Measurements from ENCODE around the gene GPR55.

GPR55 gene

DNA sequence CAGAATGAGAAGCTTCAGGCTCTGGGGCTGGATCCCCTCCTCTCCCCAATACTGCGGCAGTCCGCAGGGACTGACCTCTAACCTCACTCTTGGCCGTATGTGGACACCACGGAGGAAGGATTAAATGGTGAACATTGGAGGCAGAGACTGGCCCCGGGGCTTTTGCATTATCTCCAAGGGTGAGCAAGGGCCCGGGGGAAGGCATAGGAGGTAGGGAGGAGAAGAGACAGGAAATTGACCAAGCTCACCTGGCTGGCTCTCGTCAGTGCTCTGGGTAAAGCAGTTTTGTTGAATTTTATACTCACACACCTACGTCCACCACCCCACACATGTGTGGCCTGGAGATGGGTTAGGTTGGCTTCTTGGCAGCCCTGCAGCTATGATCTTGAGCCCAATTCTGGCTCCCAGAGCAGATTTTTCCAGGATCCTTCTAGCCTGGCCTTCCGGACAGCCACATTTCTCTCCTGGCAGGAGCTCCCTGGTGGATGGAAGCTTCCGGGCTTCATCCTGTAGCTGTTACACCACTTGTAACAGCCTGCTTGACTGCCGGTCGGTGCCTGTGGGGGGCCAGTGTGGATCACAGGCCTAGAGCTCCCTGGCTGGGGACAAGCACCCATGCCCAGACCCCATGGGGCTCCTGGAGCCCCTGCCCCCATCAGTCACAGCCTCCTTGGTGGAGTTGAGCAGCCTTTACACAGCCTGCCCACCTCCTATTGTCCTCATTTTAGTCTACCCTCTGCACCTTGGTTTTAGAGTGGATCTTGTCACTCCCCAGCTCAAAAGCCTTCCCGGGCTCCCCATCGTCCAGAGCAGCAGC is 52.7 kb downstream of the GPR55 start:
- Histone ChIP-seq H3K9ac (ENCODE audit: low read length) (peak overlapping the region; percentile 86), H3K79me2 (ENCODE audit: low read length) (peaks cover 88% of the 10 kb centered on the region), H3K36me3 (replicated peaks; ENCODE audit: insufficient read depth, low read length) (peaks cover 15% of the 10 kb centered on the region), H3K9me2 (replicated peaks; ENCODE audit: insufficient read depth, low read length) (no peaks in the 10 kb centered on the region), H3K4me2 (ENCODE audit: low read depth, low read length) (peak overlapping the region; percentile 100), H3K9me3 (replicated peaks; ENCODE audit: insufficient read depth, low read length) (no peaks in the 10 kb centered on the region), H3F3A (ENCODE audit: insufficient read depth, low read length) (peaks cover 72% of the 10 kb centered on the region), H3K27me3 (replicated peaks; ENCODE audit: insufficient read depth, low read length) (no peaks in the 10 kb centered on the region), H2AFZ (ENCODE audit: low read length) (no peak overlapping the region), H4K20me1 (ENCODE audit: insufficient read depth, low read length) (no peaks in the 10 kb centered on the region), H3K4me3 (ENCODE audit: low read length) (peak overlapping the region; percentile 68), H3K4me1 (ENCODE audit: low read length) (peaks cover 48% of the 10 kb centered on the region), H3K27ac (ENCODE audit: low read length) (peak overlapping the region; percentile 96)
- peak; percentile 48 for DNase-seq
- no peak for TF ChIP-seq EZH2 (optimal IDR thresholded peaks at IDR 0.05; ENCODE audit: low read depth, low read length)
- TF ChIP-seq EZH2phosphoT487 (IDR thresholded peaks at IDR 0.05; ENCODE audit: low read length): no peak
- TF ChIP-seq, protein P1, sequence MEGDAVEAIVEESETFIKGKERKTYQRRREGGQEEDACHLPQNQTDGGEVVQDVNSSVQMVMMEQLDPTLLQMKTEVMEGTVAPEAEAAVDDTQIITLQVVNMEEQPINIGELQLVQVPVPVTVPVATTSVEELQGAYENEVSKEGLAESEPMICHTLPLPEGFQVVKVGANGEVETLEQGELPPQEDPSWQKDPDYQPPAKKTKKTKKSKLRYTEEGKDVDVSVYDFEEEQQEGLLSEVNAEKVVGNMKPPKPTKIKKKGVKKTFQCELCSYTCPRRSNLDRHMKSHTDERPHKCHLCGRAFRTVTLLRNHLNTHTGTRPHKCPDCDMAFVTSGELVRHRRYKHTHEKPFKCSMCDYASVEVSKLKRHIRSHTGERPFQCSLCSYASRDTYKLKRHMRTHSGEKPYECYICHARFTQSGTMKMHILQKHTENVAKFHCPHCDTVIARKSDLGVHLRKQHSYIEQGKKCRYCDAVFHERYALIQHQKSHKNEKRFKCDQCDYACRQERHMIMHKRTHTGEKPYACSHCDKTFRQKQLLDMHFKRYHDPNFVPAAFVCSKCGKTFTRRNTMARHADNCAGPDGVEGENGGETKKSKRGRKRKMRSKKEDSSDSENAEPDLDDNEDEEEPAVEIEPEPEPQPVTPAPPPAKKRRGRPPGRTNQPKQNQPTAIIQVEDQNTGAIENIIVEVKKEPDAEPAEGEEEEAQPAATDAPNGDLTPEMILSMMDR (IDR thresholded peaks at IDR 0.05; ENCODE audit: low read length): no peak

DNA sequence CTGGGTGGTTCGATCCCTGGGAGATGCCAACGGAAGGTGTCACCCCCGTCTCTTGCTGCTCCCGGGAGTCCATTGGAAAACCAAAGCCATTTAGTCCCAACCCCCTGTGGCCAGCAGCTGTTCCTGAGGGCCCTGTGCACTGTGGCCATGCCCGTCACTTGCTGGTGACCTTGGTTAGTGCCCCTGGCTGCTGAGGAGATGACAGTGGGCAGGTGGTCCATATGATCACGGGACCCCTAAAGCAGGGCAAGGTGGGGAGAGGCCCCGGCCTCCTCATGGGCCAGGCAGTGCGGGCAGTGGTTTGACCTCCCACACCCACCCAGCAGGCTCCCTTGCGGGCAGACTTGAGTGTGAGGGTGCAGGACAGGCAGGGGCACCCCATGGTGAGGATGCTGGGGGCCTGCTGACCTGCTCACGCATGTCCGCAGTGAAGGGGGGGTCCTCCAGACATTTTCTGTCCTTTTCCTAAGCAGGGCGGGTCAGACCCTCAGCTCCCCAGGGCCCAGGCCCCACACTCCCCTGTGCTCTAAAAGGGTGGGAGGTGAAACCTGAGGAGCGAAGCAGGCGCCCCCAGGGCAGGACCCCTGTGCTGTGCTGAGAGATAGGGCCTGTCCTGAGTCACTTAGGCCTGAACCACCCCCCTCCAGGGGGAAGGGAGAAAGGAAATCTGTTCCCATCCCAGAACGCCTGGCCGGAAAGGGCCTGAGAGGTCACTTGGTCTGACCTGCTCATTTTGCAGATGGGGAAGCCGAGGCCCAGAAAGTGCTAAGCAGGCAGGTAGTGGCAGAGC is 53.5 kb downstream of the GPR55 start:
- H4K20me1 ChIP-seq (ENCODE audit: insufficient read depth, low read length): no peaks in the 10 kb centered on the region
- H3K9me3 ChIP-seq (replicated peaks; ENCODE audit: insufficient read depth, low read length): no peaks in the 10 kb centered on the region
- H3K9ac ChIP-seq (ENCODE audit: low read length): peak overlapping the region; percentile 86
- peaks cover 8% of the 10 kb centered on the region for H3K36me3 ChIP-seq (replicated peaks; ENCODE audit: insufficient read depth, low read length)
- H3K4me3 ChIP-seq (ENCODE audit: low read length): peak overlapping the region; percentile 68
- no peaks in the 10 kb centered on the region for H3K27me3 ChIP-seq (replicated peaks; ENCODE audit: insufficient read depth, low read length)
- peaks cover 53% of the 10 kb centered on the region for H3K4me1 ChIP-seq (ENCODE audit: low read length)
- H3K27ac ChIP-seq (ENCODE audit: low read length): peak overlapping the region; percentile 96
- H3F3A ChIP-seq (ENCODE audit: insufficient read depth, low read length): peaks cover 80% of the 10 kb centered on the region
- no peak overlapping the region for H2AFZ ChIP-seq (ENCODE audit: low read length)
- H3K4me2 ChIP-seq (ENCODE audit: low read depth, low read length): peak overlapping the region; percentile 100
- no peaks in the 10 kb centered on the region for H3K9me2 ChIP-seq (replicated peaks; ENCODE audit: insufficient read depth, low read length)
- TF ChIP-seq, protein P1 (IDR thresholded peaks at IDR 0.05; ENCODE audit: low read length): no peak
- TF ChIP-seq EZH2phosphoT487 (IDR thresholded peaks at IDR 0.05; ENCODE audit: low read length) (no peak), EZH2 (optimal IDR thresholded peaks at IDR 0.05; ENCODE audit: low read depth, low read length) (no peak)
- H3K79me2 ChIP-seq (ENCODE audit: low read length): peaks cover 88% of the 10 kb centered on the region
- DNase-seq: peak; percentile 21

DNA sequence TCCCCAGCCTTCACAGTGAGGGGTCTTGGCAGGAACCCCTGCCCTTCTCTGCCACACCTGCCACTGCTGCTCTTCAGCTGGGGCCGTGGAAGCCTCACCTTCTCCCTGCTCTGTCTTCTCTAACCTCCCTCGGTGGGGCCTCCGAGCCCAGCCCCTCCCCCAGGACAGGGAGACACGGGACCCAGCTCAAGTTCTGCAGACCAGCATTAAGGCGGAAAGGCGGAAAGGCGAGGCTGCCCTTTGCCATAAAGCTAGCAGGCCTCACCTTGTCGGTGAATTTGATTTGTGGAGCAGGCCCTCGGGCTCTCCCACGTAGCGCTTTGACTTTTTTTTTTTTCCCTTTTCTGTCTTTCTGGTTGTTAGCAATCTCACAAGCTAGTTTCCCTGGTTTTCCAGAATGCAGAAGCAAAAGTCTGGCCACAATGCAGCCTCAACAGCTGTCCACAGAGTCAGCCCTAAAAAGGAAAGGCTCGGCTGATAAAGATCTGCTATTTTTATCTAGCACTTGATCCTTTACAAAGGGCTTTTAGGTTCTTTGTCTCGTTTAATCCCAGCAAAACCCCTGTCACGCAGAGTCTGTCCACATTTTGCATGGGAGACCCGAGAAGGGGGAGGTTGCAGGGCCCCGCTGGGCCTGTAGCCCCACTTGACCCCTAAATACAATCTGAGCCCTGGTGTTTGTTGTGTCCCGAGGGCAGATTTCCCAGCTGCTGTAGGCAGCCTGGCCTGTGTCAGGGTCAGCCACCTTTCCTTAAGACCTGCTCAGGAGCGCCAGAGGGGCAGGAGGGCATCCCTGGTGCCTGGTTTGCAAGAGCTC is 54.3 kb downstream of the GPR55 start:
- H3K9me2 ChIP-seq (replicated peaks; ENCODE audit: insufficient read depth, low read length): no peaks in the 10 kb centered on the region
- peak; percentile 71 for DNase-seq
- peaks cover 55% of the 10 kb centered on the region for H3K4me1 ChIP-seq (ENCODE audit: low read length)
- no peaks in the 10 kb centered on the region for H3K27me3 ChIP-seq (replicated peaks; ENCODE audit: insufficient read depth, low read length)
- H3F3A ChIP-seq (ENCODE audit: insufficient read depth, low read length): peaks cover 86% of the 10 kb centered on the region
- peak overlapping the region; percentile 96 for H3K27ac ChIP-seq (ENCODE audit: low read length)
- H3K9me3 ChIP-seq (replicated peaks; ENCODE audit: insufficient read depth, low read length): no peaks in the 10 kb centered on the region
- H3K79me2 ChIP-seq (ENCODE audit: low read length): peaks cover 91% of the 10 kb centered on the region
- H3K36me3 ChIP-seq (replicated peaks; ENCODE audit: insufficient read depth, low read length): peaks cover 5% of the 10 kb centered on the region; the same call in 1 of the 2 replicates
- TF ChIP-seq, protein P1 (IDR thresholded peaks at IDR 0.05; ENCODE audit: low read length): no peak
- TF ChIP-seq EZH2 (optimal IDR thresholded peaks at IDR 0.05; ENCODE audit: low read depth, low read length) (no peak), EZH2phosphoT487 (IDR thresholded peaks at IDR 0.05; ENCODE audit: low read length) (no peak)
- peak overlapping the region; percentile 100 for H3K4me2 ChIP-seq (ENCODE audit: low read depth, low read length)
- peak overlapping the region; percentile 68 for H3K4me3 ChIP-seq (ENCODE audit: low read length)
- H3K9ac ChIP-seq (ENCODE audit: low read length): peak overlapping the region; percentile 86
- no peak overlapping the region for H2AFZ ChIP-seq (ENCODE audit: low read length)
- H4K20me1 ChIP-seq (ENCODE audit: insufficient read depth, low read length): no peaks in the 10 kb centered on the region
